ENCODE results near the gene TMEM175. TPM values are rescaled to one million over a fixed set of nuclear protein-coding genes. Genes with fewer than 3 reads are reported as not detected.

The TMEM175 gene
- total and polyA plus RNA-seq, 9 of the 15 experiments (the other 6 are each of a cell fraction or from before 2014, with no cell fraction given): 0.13 to 30.9 (median 9.4) TPM

GRCh38 chr4:932713-933070 is 432 bp downstream of the TMEM175 start:
- ATAC-seq: peak; percentile 77
- ChIA-PET POLR2A (interaction anchor here (0.6 to 1.7 kb wide), 7 partner anchors 11 to 797 kb away, joined by 3 to 11 read pairs (median 4); no protein-coding TSS in a partner anchor), CTCF (ENCODE audit: low intra/inter-chr PET ratio) (no interaction called here)
- Histone ChIP-seq H4K20me1 (replicated peaks; ENCODE audit: control insufficient read depth, insufficient read depth, low read length) (peaks cover 19% of the 10 kb centered on the region; the same call in 1 of the 2 replicates), H3K9me1 (ENCODE audit: control insufficient read depth, insufficient read depth, low read length) (no peaks in the 10 kb centered on the region), H3K9me3 (replicated peaks; ENCODE audit: control insufficient read depth, insufficient read depth, low read depth, low read length) (no peaks in the 10 kb centered on the region), H3K4me3 (peak overlapping the region; percentile 99), H3K36me3 (ENCODE audit: control insufficient read depth, insufficient read depth, low read length) (peaks cover 11% of the 10 kb centered on the region; the same call in 2 of the 3 replicates), H3K27me3 (ENCODE audit: control insufficient read depth in 2 of 2, insufficient read depth in 2 of 2, low read length in 2 of 2) (no peaks in the 10 kb centered on the region), H2AFZ (ENCODE audit: low read depth, low read length) (peak overlapping the region; percentile 92), H3K4me1 (replicated peaks in 1 of 2; ENCODE audit: control insufficient read depth in 2 of 2, insufficient read depth in 2 of 2, low read length in 2 of 2) (peaks cover 13 to 14% of the 10 kb centered on the region in 2 experiments), H3K27ac (ENCODE audit: extremely low read depth, low read depth, low read length) (peak overlapping the region; percentile 93), H3K79me2 (ENCODE audit: control insufficient read depth, insufficient read depth, low read length) (peaks cover 54% of the 10 kb centered on the region), H3K9ac (ENCODE audit: insufficient read depth in 1 of 2, low read depth in 2 of 2, low read length in 2 of 2) (peak overlapping the region; percentile 88 to 100), H3K4me2 (ENCODE audit: insufficient read depth, low read length) (peak overlapping the region; percentile 92)
- 5% methylated on average over 11 of the region's 11 CpGs for WGBS (ENCODE audit: insufficient coverage, low coverage, missing lambda C conversion rate)
- in situ Hi-C loops (cut with MboI) (no loop called here), intact Hi-C loops (cut with micrococcal nuclease) (loop anchor here (2.0 kb wide), 1 partner anchor 54 kb away; the partner anchor contains the start of gene IDUA)
- FAIRE-seq: peak; percentile 48
- BruUV-seq (replicated peaks): TSS peak; percentile 89
- DNase-seq (ENCODE audit: extremely low read depth in 1 of 4, low spot score in 3 of 4): peak in 3 of 4 experiments; percentile 45 to 68 (median 66)
- TF ChIP-seq CTCF (IDR thresholded peaks at IDR 0.05 in 2 of 3, conservative IDR thresholded peaks at IDR 0.05 in 1 of 3; ENCODE audit: insufficient read depth in 2 of 3, low read depth in 1 of 3, low read length in 3 of 3) (peak; percentile 38 to 45 (median 45); a peak in 4 of 6 replicates), ZNF263 (CRISPR knock-in tag; IDR thresholded peaks at IDR 0.05; ENCODE audit: borderline replicate concordance) (0 out of 2 replicates have a peak, but pooled peaks have one; percentile 8), SMARCA5 (IDR thresholded peaks at IDR 0.05) (0 out of 2 replicates have a peak, but pooled peaks have one; percentile 16), ZNF561 (CRISPR knock-in tag; conservative IDR thresholded peaks at IDR 0.05) (no peak), ARID4B (CRISPR knock-in tag; IDR thresholded peaks at IDR 0.05) (peak; percentile 5), ZNF77 (CRISPR knock-in tag; IDR thresholded peaks at IDR 0.05) (no peak), RBM39 (optimal IDR thresholded peaks at IDR 0.05; ENCODE audit: low read depth, low read length) (no peak), PML (IDR thresholded peaks at IDR 0.05; ENCODE audit: low read length) (0 out of 2 replicates have a peak, but pooled peaks have one; percentile 0)

All from K562 (cell line).